ENCODE measurements around the gene AK2. TPM values are rescaled to one million over a fixed set of nuclear protein-coding genes. Genes with fewer than 3 reads are reported as not detected.

The AK2 gene
- total and polyA plus RNA-seq, 4 donors = 34.2 to 181 (median 115) TPM

GRCh38 chr1:33018112-33018511, 18.6 kb downstream of the AK2 start (continued):
- TF ChIP-seq REST (IDR thresholded peaks at IDR 0.05) (no peak), HNF4G (IDR thresholded peaks at IDR 0.05) (no peak), JUND (IDR thresholded peaks at IDR 0.05) (no peak)

- Histone ChIP-seq H3K4me1 (ENCODE audit: control insufficient read depth in 4 of 4, insufficient read depth in 4 of 4, low read length in 3 of 4) (peaks cover 17 to 42% (median 36%) of the 10 kb centered on the region in 4 donors), H3K27ac (ENCODE audit: low read depth in 1 of 2, low read length in 2 of 2) (no peak overlapping the region), H3K9ac (ENCODE audit: low read depth in 1 of 2, low read length in 2 of 2) (no peak overlapping the region), H3K9me3 (ENCODE audit: control insufficient read depth in 4 of 4, low read length in 3 of 4) (no peaks in the 10 kb centered on the region), H3K36me3 (ENCODE audit: control insufficient read depth in 4 of 4, insufficient read depth in 3 of 4, low read depth in 1 of 4, low read length in 3 of 4) (peaks cover 3 to 52% (median 41%) of the 10 kb centered on the region in 4 donors), H3K4me3 (ENCODE audit: low read depth in 1 of 3, low read length in 3 of 3) (no peak overlapping the region), H3K27me3 (ENCODE audit: control insufficient read depth in 4 of 4, insufficient read depth in 4 of 4, low read length in 3 of 4) (no peaks in the 10 kb centered on the region)
- TF ChIP-seq CTCF (IDR thresholded peaks at IDR 0.05; ENCODE audit: low read depth, low read length, missing input control) (no peak), ZBTB33 (IDR thresholded peaks at IDR 0.05) (no peak), FOXA2 (IDR thresholded peaks at IDR 0.05) (no peak), RXRA (IDR thresholded peaks at IDR 0.05) (no peak), NR2F2 (IDR thresholded peaks at IDR 0.05) (no peak), HNF4A (conservative IDR thresholded peaks at IDR 0.05) (no peak), EGR1 (IDR thresholded peaks at IDR 0.05; ENCODE audit: low read depth in 2 of 2) (no peak), HNF4G (IDR thresholded peaks at IDR 0.05) (no peak), ATF3 (IDR thresholded peaks at IDR 0.05) (no peak), MAX (IDR thresholded peaks at IDR 0.05) (no peak), RAD21 (IDR thresholded peaks at IDR 0.05) (no peak), YY1 (IDR thresholded peaks at IDR 0.05) (no peak), SP1 (IDR thresholded peaks at IDR 0.05) (no peak), REST (IDR thresholded peaks at IDR 0.05) (no peak)
- WGBS = 93% methylated on average over 2 of the region's 2 CpGs
- no peak for DNase-seq (ENCODE audit: low spot score)
Observed at GRCh38 chr1:33017175-33017574, 19.5 kb downstream of the AK2 start.
